ENCODE data around the gene MED29. TPM values are rescaled to one million over a fixed set of nuclear protein-coding genes. Genes with fewer than 3 reads are reported as not detected.

MED29 gene
- total and polyA plus RNA-seq, 2 donors (not counting 1 experiment from before 2014, with no cell fraction given), result 33.0 to 47.5 TPM

DNA sequence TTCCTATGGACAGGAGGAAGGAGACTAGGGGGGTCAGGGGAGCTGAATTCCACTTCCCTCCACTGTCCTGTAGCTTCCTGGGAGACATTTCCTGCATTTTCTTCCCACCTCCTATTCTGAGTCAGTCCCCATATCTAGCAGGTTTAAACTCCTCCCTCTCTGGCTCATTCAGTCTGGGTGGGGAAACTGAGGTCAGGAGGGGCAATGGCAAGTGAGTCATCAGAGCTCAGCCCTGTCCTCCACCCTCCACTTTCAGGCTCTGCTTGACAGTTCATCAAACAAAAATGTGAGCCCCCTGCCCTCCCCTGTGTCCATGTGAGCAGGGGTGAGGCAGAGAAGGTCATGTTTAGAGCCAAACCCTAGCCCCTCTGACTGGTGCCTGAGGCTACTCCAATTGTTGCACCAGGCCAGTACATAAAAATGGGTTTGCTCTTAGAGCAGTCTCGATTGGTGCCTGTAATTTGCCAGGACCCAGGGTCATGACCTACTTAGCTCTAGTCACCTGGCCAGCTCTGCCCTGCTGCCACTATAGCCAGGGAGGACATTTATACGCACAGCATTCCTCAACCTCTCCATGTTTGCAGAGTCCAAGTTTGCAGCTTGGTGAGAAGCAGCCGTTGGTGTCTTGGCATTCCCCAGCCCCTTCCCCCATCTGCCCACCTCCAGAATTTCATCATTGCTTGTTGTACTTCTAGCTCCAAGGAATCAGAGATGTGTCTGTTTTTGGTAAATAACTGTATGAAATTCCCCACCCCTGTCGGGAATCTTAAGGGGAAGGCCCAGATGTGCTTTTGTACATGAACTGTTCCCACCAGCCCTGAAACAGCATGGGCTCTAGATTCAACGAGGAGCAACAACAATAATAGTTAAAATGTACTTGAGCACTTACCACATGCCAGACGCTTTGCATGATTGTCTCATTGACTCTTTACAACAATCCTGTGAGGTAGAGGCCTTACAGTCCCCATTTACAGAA lies 28.2 kb upstream of the MED29 start:
- no peak for TF ChIP-seq EZH2 (IDR thresholded peaks at IDR 0.05; ENCODE audit: borderline replicate concordance, insufficient read depth, low read depth, low read length, poor library complexity, severe bottlenecking)
- TF ChIP-seq, protein P1, sequence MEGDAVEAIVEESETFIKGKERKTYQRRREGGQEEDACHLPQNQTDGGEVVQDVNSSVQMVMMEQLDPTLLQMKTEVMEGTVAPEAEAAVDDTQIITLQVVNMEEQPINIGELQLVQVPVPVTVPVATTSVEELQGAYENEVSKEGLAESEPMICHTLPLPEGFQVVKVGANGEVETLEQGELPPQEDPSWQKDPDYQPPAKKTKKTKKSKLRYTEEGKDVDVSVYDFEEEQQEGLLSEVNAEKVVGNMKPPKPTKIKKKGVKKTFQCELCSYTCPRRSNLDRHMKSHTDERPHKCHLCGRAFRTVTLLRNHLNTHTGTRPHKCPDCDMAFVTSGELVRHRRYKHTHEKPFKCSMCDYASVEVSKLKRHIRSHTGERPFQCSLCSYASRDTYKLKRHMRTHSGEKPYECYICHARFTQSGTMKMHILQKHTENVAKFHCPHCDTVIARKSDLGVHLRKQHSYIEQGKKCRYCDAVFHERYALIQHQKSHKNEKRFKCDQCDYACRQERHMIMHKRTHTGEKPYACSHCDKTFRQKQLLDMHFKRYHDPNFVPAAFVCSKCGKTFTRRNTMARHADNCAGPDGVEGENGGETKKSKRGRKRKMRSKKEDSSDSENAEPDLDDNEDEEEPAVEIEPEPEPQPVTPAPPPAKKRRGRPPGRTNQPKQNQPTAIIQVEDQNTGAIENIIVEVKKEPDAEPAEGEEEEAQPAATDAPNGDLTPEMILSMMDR (IDR thresholded peaks at IDR 0.05), result no peak
- no peak for ATAC-seq (ENCODE audit: low read depth)
- peaks cover 9% of the 10 kb centered on the region for H3K79me2 ChIP-seq (ENCODE audit: control insufficient read depth, insufficient read depth, low read length)
- DNase-seq, result no peak
- H3K4me2 ChIP-seq (replicated peaks; ENCODE audit: low read depth, low read length, poor library complexity, severe bottlenecking), result peak overlapping the region; percentile 69
- peak overlapping the region; percentile 40 for H3K9ac ChIP-seq (ENCODE audit: low read length)
- peak overlapping the region; percentile 79 to 85 for H3K27ac ChIP-seq (ENCODE audit: low read length in 2 of 2)
- no peaks in the 10 kb centered on the region for H3K9me3 ChIP-seq (ENCODE audit: control extremely low read depth in 1 of 3, control insufficient read depth in 2 of 3, insufficient read depth in 1 of 3, low read length in 2 of 3)
- peaks cover 0 to 47% of the 10 kb centered on the region in 2 experiments for H3K36me3 ChIP-seq (replicated peaks in 1 of 2; ENCODE audit: control extremely low read depth in 1 of 2, control insufficient read depth in 1 of 2, extremely low read depth in 1 of 2, insufficient read depth in 2 of 2, low read length in 1 of 2)
- intact Hi-C loops (cut with micrococcal nuclease), result no loop called here
- Mint-ChIP-seq H3K4me3 (peak overlapping the region; percentile 70), H3K4me1 (peaks cover 36% of the 10 kb centered on the region), H3K27ac (peak overlapping the region; percentile 96), H3K27me3 (no peaks in the 10 kb centered on the region), H3K9me3 (ENCODE audit: insufficient read depth) (no peaks in the 10 kb centered on the region)
- POLR2A ChIA-PET, result interaction anchor here (0.6 to 1.5 kb wide), 3 partner anchors 21 to 64 kb away, joined by 3 to 6 read pairs (median 4); partner anchors contain the start of genes MED29, PAF1 and SAMD4B
- H3K4me1 ChIP-seq (ENCODE audit: control insufficient read depth in 2 of 2, insufficient read depth in 2 of 2, low read length in 2 of 2), result peaks cover 26 to 36% of the 10 kb centered on the region in 2 donors
- no peaks in the 10 kb centered on the region for H4K20me1 ChIP-seq (ENCODE audit: control insufficient read depth, insufficient read depth, low read length, poor library complexity, severe bottlenecking)
- H3K27me3 ChIP-seq (replicated peaks in 1 of 4; ENCODE audit: control extremely low read depth in 1 of 4, control insufficient read depth in 3 of 4, insufficient read depth in 4 of 4, low read length in 3 of 4), result no peaks in the 10 kb centered on the region
- no peak overlapping the region for H2AFZ ChIP-seq (ENCODE audit: insufficient read depth, low read depth, low read length, poor library complexity, severe bottlenecking)
- H3K4me3 ChIP-seq (ENCODE audit: control extremely low read depth in 1 of 5, extremely low read depth in 1 of 5, insufficient read depth in 1 of 5, low read depth in 2 of 5, low read length in 4 of 5), result no peak overlapping the region
- CTCF ChIA-PET, result interaction anchor here (0.5 to 1.7 kb wide), 3 partner anchors 21 to 1182 kb away, joined by 3 to 4 read pairs (median 4); partner anchors contain the start of gene SAMD4B
- WGBS (ENCODE audit: insufficient coverage), result 96% methylated on average over 2 of the region's 6 CpGs

All from B cell (primary cell).